ENCODE results near the gene ZNF608. TPM values are rescaled to one million over a fixed set of nuclear protein-coding genes. Genes with fewer than 3 reads are reported as not detected.

ZNF608 gene
- total and polyA plus RNA-seq, 2 donors (not counting 3 experiments of a cell fraction or from before 2014, with no cell fraction given): 16.2 to 33.6 TPM

- Histone ChIP-seq H3K27ac (ENCODE audit: insufficient read depth, low read depth, low read length) (no peak overlapping the region), H3K9me3 (replicated peaks; ENCODE audit: control insufficient read depth, insufficient read depth, low read length) (no peaks in the 10 kb centered on the region), H3K4me3 (replicated peaks in 1 of 3; ENCODE audit: insufficient read depth in 1 of 3, low read depth in 1 of 3, low read length in 3 of 3) (no peak overlapping the region), H3K9me1 (replicated peaks; ENCODE audit: control insufficient read depth, extremely low read depth, insufficient read depth, low read length) (no peaks in the 10 kb centered on the region), H2AFZ (ENCODE audit: low read depth, low read length) (no peak overlapping the region), H3K4me1 (ENCODE audit: control insufficient read depth, extremely low read depth, insufficient read depth, low read length) (no peaks in the 10 kb centered on the region), H3K79me2 (ENCODE audit: control insufficient read depth, insufficient read depth, low read length) (peaks cover 6% of the 10 kb centered on the region), H3K27me3 (ENCODE audit: control insufficient read depth in 2 of 2, insufficient read depth in 2 of 2, low read length in 2 of 2) (no peaks in the 10 kb centered on the region), H4K20me1 (replicated peaks; ENCODE audit: control insufficient read depth, extremely low read depth, insufficient read depth, low read length) (no peaks in the 10 kb centered on the region), H3K9ac (replicated peaks; ENCODE audit: extremely low read depth, insufficient read depth, low read length) (no peak overlapping the region), H3K4me2 (ENCODE audit: insufficient read depth, low read length) (no peak overlapping the region), H3K36me3 (ENCODE audit: control insufficient read depth in 2 of 2, extremely low read depth in 1 of 2, insufficient read depth in 2 of 2, low read length in 2 of 2) (no peaks in the 10 kb centered on the region)
- no peak for DNase-seq (ENCODE audit: low read depth, low spot score)
- ChIA-PET CTCF (interaction anchor here (1.1 kb wide), 1 partner anchor 59 kb away, joined by 4 read pairs; no protein-coding TSS in a partner anchor), POLR2A (interaction anchor here (0.7 kb wide), 1 partner anchor 28 kb away, joined by 7 read pairs; no protein-coding TSS in a partner anchor)
- dilution Hi-C loops (cut with MboI; ENCODE audit: extremely low pct_ligation_motif_present, low sequenced_read_pairs) (no loop called here), intact Hi-C loops (cut with micrococcal nuclease) (no loop called here)
- no TSS peak for BruUV-seq (replicated peaks)
- TF ChIP-seq JUN (IDR thresholded peaks at IDR 0.05; ENCODE audit: borderline replicate concordance, insufficient read depth, insufficient read length, low read depth) (no peak), FOS (IDR thresholded peaks at IDR 0.05; ENCODE audit: borderline replicate concordance, insufficient read depth, low read length) (no peak), MYC (IDR thresholded peaks at IDR 0.05; ENCODE audit: low read depth, low read length) (no peak)
- no peak for FAIRE-seq
Measured at GRCh38 chr5:124720593-124720992, 25.8 kb downstream of the ZNF608 start.

GRCh38 chr5:124719113-124719967 is 27.1 kb downstream of the ZNF608 start:
- no peak for DNase-seq (ENCODE audit: low read depth, low spot score)
- no peak overlapping the region for H3K4me3 ChIP-seq (replicated peaks in 1 of 3; ENCODE audit: insufficient read depth in 1 of 3, low read depth in 1 of 3, low read length in 3 of 3)
- intact Hi-C loops (cut with micrococcal nuclease): no loop called here
- H3K27me3 ChIP-seq (ENCODE audit: control insufficient read depth in 2 of 2, insufficient read depth in 2 of 2, low read length in 2 of 2): no peaks in the 10 kb centered on the region
- no peaks in the 10 kb centered on the region for H3K9me1 ChIP-seq (replicated peaks; ENCODE audit: control insufficient read depth, extremely low read depth, insufficient read depth, low read length)
- H3K9me3 ChIP-seq (replicated peaks; ENCODE audit: control insufficient read depth, insufficient read depth, low read length): no peaks in the 10 kb centered on the region
- TF ChIP-seq POLR2A (IDR thresholded peaks at IDR 0.05; ENCODE audit: low read depth, low read length) (no peak), EZH2 (IDR thresholded peaks at IDR 0.05; ENCODE audit: borderline replicate concordance, low read depth, low read length, severe bottlenecking) (no peak), MYC (IDR thresholded peaks at IDR 0.05; ENCODE audit: low read depth, low read length) (no peak), CTCF (IDR thresholded peaks at IDR 0.05; ENCODE audit: extremely low read depth in 1 of 2, insufficient read depth in 1 of 2, low read depth in 1 of 2, low read length in 2 of 2) (no peak), MAX (IDR thresholded peaks at IDR 0.05; ENCODE audit: insufficient read depth, insufficient read length) (no peak), JUN (IDR thresholded peaks at IDR 0.05; ENCODE audit: borderline replicate concordance, insufficient read depth, insufficient read length, low read depth) (no peak), GATA2 (IDR thresholded peaks at IDR 0.05; ENCODE audit: insufficient read depth, insufficient read length, low read depth, low read length) (no peak)
- no peaks in the 10 kb centered on the region for H4K20me1 ChIP-seq (replicated peaks; ENCODE audit: control insufficient read depth, extremely low read depth, insufficient read depth, low read length)
- dilution Hi-C loops (cut with MboI; ENCODE audit: extremely low pct_ligation_motif_present, low sequenced_read_pairs): no loop called here
- H3K27ac ChIP-seq (ENCODE audit: insufficient read depth, low read depth, low read length): no peak overlapping the region
- no peaks in the 10 kb centered on the region for H3K36me3 ChIP-seq (ENCODE audit: control insufficient read depth in 2 of 2, extremely low read depth in 1 of 2, insufficient read depth in 2 of 2, low read length in 2 of 2)
- H3K4me2 ChIP-seq (ENCODE audit: insufficient read depth, low read length): no peak overlapping the region
- H2AFZ ChIP-seq (ENCODE audit: low read depth, low read length): no peak overlapping the region
- peaks cover 6% of the 10 kb centered on the region for H3K79me2 ChIP-seq (ENCODE audit: control insufficient read depth, insufficient read depth, low read length)
- FAIRE-seq: no peak
- BruUV-seq (replicated peaks): no TSS peak
- H3K4me1 ChIP-seq (ENCODE audit: control insufficient read depth, extremely low read depth, insufficient read depth, low read length): no peaks in the 10 kb centered on the region
- ChIA-PET POLR2A (no interaction called here), CTCF (interaction anchor here (0.7 to 1.6 kb wide), 3 partner anchors 9 to 58 kb away, joined by 3 to 4 read pairs (median 3); no protein-coding TSS in a partner anchor)
- H3K9ac ChIP-seq (replicated peaks; ENCODE audit: extremely low read depth, insufficient read depth, low read length): no peak overlapping the region
